Endothelial cell of umbilical vein (primary cell): Measurements from ENCODE around the gene TRANK1.
A peak's percentile ranks its signal among the peaks of the same experiment; 100 is the strongest.

Experiments
- EZH2 ChIP-seq: IDR thresholded peaks from 2 replicates; pipeline ENCODE4 v1.6.1; 2012; ENCODE audit warnings: borderline replicate concordance, low read depth, mild to moderate bottlenecking, moderate library complexity, low read length, inconsistent platforms; ENCODE audit not compliant: severe bottlenecking
- FOS ChIP-seq: IDR thresholded peaks from 2 replicates; pipeline ENCODE4 v1.6.1; 2011; ENCODE audit warnings: mild to moderate bottlenecking, low read length, moderate library complexity, borderline replicate concordance; ENCODE audit not compliant: insufficient read depth
- MYC ChIP-seq: IDR thresholded peaks from one replicate; pipeline ENCODE4 v1.6.1; 2011; ENCODE audit warnings: mild to moderate bottlenecking, low read depth, low read length
- POLR2A ChIP-seq: IDR thresholded peaks from 2 replicates; pipeline ENCODE4 v1.6.1; 2012; ENCODE audit warnings: low read depth, mild to moderate bottlenecking, control low read depth, low read length
- POLR2AphosphoS5 ChIP-seq: IDR thresholded peaks from 2 replicates; pipeline ENCODE4 v1.6.1; 2012; ENCODE audit warnings: low read depth, mild to moderate bottlenecking, control low read depth, low read length, moderate library complexity; ENCODE audit not compliant: insufficient read depth
- TF ChIP-seq, protein P1 (sequence below), 2 donors: IDR thresholded peaks; 1 replicate in 1 of 2; 2 replicates in 1 of 2; pipeline ENCODE4 v1.5.1; 2011; ENCODE audit warnings: low read length in 2 of 2, mild to moderate bottlenecking in 2 of 2, moderate library complexity in 2 of 2, control low read depth in 1 of 2, inconsistent platforms in 1 of 2, low read depth in 1 of 2; ENCODE audit not compliant: insufficient read depth in 1 of 2; ENCODE audit errors: extremely low read depth in 1 of 2

DNA sequence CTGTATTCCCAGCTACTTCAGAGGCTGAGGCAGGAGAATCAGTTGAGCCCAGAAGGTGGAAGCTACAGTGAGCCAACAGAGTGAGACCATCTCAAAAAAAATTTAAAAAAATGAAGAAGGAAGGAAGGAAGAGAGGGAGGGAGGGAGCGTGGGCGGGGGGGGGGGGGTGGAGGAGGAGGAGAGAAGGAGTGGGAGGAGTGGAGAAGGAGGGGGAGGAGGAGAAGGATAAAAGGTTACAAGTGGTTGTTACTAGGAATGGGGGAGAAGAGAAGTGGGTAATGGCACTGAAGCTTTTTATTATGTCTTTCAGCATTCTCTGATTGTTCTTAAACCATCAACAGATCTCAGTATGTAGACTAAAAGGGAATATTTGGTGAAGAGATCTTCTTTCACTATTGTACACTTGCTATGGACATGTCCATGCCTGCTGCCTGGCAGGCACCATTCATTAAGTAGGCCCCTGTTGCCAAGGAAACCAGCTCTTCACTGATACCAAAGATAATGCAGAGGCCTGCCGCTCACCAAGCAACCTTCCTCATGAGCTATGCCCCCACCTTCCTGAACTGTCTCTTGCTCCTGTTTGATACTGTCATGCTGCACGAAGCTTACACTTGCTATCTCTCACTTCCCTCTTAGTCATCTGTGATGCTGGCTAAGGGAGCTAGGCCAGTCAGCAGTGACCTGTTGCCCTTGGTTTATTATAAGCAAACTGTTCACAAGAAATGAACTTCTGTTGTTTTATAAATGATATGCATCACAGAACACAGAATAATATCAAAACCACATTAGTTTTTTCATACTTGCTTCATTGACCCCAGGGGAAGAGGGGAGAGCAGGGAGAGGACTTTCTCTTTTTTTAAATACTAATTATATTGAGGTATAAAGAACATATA, 24.9 kb upstream of the TRANK1 start:
- TF ChIP-seq, protein P1, sequence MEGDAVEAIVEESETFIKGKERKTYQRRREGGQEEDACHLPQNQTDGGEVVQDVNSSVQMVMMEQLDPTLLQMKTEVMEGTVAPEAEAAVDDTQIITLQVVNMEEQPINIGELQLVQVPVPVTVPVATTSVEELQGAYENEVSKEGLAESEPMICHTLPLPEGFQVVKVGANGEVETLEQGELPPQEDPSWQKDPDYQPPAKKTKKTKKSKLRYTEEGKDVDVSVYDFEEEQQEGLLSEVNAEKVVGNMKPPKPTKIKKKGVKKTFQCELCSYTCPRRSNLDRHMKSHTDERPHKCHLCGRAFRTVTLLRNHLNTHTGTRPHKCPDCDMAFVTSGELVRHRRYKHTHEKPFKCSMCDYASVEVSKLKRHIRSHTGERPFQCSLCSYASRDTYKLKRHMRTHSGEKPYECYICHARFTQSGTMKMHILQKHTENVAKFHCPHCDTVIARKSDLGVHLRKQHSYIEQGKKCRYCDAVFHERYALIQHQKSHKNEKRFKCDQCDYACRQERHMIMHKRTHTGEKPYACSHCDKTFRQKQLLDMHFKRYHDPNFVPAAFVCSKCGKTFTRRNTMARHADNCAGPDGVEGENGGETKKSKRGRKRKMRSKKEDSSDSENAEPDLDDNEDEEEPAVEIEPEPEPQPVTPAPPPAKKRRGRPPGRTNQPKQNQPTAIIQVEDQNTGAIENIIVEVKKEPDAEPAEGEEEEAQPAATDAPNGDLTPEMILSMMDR (IDR thresholded peaks at IDR 0.05; ENCODE audit: extremely low read depth in 1 of 2, insufficient read depth in 1 of 2, low read depth in 1 of 2, low read length in 2 of 2) = no peak
- TF ChIP-seq POLR2AphosphoS5 (no peak), POLR2A (no peak), EZH2 (no peak), FOS (peak; percentile 69), MYC (no peak)
